GM21390 (cell line): Measurements from ENCODE around the gene SH3PXD2A.
"Not testable (repeated sequence)": the region's sequence is repeated elsewhere in the genome, so short reads cannot be mapped to it uniquely, and the experiment has no call there.

ENCODE experiments used
- ATAC-seq: cut with Tn5 transposase; IDR thresholded peaks from one replicate; pipeline ENCODE4 v1.9.1; 2021; ENCODE audit not compliant: unreplicated experiment

SH3PXD2A gene

DNA sequence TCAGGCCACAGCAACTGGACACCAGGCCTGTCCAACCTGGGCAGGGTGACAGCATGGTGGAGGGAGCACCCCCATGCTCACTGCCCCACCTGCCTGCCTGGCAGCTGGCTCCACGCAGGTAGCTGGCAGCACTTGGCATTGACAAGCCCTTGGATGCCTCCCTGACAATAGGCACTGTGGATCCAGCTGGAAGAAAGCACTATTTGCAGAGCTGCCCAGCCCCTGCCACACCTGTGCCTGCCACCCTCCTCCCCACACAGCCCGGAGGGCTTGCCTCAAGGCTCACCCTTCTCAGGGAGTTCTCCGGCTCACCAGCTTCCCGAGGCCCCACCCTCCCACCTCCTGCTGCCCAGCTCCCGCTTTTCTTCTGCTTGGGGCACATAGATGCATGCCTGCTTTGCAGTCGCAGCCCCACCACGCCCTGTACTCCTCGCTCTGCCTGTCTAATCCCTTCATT, 201.8 kb downstream of the SH3PXD2A start:
- ATAC-seq: no peak

DNA sequence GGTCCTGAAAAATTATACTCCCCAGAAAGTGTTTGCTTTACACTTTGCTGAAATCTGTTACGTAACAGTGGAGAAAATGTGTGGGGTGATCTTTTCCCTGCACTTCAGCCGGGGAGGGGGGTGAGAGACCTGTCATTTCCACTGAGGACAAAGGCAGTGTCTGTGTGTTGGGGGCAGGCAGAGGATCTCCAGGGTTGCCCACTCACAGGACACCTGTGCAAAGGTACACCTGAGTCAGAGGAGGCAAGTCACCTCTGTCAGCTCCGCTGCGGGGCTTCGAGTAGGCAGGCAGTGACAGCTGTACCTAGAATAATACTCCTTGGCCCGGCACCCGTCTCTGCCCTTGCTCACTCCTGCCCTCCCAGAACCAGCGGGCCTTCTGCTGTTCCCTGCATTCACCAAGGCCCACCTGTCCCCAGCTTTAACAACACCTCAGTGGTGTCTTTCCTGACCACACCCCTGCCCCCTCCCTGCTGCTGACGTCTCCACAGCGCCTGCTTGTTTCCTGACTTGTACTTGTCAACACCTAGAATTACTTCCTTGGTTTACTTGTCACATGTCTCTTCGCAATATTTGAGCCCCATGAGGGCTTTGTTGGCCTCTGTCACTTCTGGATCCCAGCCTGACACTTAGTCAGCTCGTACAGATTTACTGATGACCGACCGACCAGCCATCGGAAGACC, 202.6 kb downstream of the SH3PXD2A start:
- ATAC-seq: no peak

- ATAC-seq: no peak
Measured at GRCh38 chr10:103651783-103652476, 203.4 kb downstream of the SH3PXD2A start.

DNA sequence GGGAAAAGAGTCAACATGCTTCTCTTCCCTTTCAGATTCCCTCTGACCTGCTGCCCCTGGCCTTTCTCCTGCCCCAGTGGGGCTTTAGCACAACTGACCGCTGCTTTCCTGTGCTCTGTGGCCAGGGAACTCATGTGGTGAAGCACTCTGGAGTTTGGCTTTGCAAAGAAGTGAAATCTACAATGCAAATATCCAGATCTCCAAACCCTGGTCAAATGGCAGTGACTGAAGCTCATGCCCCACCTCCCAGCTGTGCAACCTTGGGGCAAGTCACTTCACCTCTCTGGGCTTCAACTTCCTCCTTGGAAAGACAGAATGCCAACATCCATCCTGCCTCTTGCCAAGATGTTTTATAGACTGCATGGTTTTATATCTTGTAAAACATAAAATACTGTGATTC, 204.0 kb downstream of the SH3PXD2A start:
- ATAC-seq: no peak

DNA sequence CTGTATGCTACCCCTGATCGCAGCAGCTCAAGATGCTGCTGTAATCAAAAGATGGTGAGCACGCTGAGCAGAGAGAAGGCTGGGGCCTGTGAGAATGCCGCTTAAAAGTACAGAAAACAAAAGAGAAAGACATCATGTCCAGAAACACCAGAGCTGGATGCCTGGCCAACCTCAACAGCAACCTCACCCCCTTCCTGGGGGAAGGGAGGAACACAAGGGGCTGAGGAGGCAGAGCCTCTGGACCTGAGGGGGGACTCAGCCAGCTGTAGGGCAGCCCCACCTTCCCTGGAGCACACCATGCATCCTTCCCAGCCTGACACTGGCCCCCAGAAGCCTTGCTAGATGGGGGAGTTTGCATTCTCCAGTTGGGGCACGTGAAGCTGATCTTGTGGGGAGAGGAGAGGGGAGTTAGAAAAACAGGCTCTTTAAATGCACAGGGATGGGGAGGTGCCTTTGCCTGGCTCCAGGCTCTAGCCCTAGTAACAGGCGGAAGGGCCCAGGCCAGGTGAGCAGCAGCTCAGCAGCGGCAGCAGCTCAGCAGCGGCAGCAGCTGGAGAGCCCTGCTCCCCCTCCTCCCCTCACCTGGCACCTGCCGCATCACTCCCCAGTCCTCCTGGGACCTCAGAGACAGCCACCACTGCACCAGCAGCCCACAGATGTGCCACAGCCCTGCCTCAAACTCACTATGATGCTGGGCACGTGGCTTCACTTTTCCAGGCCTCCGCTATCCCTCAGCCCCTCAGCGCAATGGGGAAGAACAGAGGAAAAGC, 205.5 kb downstream of the SH3PXD2A start:
- ATAC-seq: no peak

DNA sequence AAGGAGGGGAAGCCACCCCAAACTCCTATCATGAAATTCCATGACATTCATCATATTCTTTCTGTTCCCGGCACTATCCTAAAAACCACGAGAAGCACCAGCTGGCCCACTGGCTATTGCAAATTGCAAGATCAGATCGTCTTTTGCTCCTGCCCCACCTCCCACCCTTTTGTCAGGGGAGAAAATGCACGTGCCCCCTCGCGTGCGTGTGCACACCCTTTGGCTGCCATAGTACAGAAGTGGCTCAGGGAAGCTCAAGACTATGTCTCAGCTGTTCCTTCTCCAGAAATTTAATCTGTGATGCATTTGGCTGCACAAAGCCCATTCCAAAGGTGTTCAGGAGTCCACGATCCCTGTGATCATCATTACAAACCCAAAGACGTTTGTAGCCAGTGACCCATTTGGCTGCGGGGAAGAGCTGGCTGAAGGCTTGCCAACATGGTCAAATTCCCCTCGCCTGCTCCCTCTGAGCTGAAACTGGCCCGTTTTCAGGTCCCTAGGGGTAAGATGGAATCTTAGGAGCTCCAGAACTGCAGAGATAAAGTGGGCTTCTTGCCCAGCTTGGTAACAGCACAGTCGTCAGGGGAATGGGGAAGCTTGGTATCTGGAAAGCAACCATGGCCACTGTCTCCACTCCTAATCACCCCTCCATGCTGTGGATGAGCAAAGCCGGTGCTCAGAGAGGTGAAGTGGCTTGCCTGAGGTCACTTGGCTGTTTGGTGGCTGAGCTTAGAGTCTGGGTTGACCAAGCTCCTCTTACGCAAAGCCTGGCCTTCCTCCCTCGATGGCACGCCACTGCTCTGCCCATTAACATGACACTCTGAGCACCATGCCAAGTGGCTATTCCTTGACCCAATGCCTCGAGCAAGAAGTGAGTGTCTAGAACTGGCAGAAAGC, 206.5 kb downstream of the SH3PXD2A start:
- no peak for ATAC-seq

GRCh38 chr10:103648251-103648635, 207.1 kb downstream of the SH3PXD2A start:
- no peak for ATAC-seq

DNA sequence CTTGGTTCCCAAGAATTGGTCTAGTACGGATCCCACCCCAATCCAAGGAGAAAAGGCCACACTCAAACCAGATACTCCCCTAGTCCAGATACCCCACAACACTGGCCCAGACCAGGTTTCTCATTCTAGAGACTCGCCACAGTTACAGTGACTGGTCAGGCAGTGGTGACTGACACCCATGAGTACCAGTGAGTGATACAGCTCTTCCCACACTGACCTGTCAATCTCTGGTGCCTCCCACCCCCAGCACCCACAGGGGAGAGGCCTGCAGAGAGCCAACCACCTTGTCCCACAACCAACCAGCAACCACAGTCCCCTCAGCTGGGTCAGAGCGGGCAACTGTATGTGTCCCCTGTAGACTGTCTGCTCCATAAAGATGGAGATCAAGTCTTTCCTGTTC, 209.1 kb downstream of the SH3PXD2A start:
- ATAC-seq: no peak

GRCh38 chr10:103645141-103646054, 210.0 kb downstream of the SH3PXD2A start:
- ATAC-seq: no peak

- no peak for ATAC-seq
Measured at GRCh38 chr10:103643381-103643780, 212.0 kb downstream of the SH3PXD2A start.

DNA sequence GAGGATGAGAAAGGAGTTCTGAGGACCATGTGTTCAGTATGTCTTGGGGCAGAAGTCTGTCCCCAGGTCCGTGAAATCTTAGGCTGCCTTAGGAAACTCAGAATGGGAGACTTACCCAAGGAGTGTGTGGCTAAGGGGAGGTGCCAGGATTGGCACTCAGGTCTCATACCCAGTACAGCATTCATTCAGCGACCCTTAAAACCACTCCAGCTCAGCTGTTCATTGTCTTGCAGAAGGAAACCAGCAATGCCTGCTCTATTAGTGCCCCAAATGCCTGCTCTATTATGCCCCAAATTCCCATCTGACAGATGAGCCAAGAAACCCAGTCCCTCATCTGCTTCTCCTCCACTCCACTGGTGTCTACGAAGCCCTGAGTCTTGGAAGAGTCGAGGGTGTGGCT, 214.1 kb downstream of the SH3PXD2A start:
- ATAC-seq: no peak

DNA sequence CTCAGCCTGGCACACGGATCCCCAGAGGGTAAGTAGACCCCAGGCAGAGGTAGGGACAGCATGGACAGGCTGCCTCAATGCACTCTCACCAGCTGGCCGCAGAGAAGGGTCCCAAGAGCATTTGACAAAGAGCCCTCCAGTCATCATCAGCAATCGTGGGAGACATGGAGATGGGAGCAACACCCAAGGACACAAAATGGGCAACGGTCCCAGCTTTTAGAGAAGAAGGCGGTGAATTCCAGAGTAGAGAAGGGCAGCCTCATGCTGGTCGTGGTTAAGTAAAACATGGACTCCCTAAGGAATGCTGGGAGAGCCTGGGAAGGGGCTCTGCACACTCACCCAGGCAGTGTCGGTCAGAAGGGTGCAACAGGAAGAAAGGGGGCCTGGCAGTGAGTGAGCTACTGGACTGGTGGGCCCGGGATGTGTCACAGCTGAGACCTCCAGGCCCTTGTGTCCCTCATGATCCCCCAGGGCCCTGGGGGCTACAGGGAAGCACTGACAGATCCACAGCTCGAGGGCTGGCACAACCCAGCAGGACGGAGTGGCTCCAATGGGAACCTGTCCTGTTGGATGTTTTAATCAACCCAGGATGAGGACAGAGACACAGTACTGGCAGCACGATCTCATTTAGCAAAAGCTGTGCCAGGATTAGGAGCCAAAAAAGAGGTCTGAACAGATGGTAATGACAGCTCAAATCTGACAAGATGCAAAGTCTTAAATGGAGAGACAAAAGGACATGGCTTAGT, 214.8 kb downstream of the SH3PXD2A start:
- no peak for ATAC-seq

- no peak for ATAC-seq
Measured at GRCh38 chr10:103638948-103639347, 216.4 kb downstream of the SH3PXD2A start.

DNA sequence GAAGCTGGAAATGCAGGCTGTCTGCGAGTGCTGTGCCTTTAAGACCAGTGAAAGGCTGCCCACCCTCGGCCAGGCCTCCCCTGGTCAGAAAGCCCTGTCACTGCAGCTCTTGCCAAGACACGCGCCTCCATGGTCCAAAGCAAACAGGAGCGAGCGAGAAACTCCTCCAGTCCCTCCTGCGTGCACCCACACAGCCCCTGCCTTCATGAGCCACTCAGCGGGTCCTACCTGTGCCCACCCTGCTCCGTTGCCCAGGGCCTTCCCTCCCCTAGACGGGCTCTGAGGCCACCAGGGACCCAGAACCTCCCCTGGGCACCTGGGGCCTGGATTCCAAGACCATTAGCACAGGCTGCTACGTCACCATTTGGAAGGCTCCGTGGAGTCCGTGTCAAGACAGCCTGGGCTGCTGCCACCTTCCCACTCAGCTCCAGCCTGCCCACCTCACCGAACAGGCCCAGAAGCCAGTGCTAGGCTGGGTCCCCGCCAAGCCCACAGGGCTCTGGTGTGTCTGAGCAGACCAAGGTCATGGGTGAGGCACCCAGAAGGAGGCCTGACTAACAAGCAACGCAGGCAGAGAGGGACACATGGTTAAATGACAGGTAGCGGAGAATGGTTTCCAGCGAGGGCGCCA, 217.3 kb downstream of the SH3PXD2A start:
- ATAC-seq: no peak

- ATAC-seq: no peak
Measured at GRCh38 chr10:103637011-103637410, 218.4 kb downstream of the SH3PXD2A start.

GRCh38 chr10:103636492-103636891, 218.9 kb downstream of the SH3PXD2A start:
- ATAC-seq: no peak

GRCh38 chr10:103635580-103635979, 219.8 kb downstream of the SH3PXD2A start:
- ATAC-seq: no peak

GRCh38 chr10:103633846-103634245, 221.5 kb downstream of the SH3PXD2A start:
- no peak for ATAC-seq

GRCh38 chr10:103632871-103633270, 222.5 kb downstream of the SH3PXD2A start:
- ATAC-seq: not testable (repeated sequence)
